Sigmoid colon (tissue), 3 donors: ENCODE results near the gene LIMA1.

Experiments used
- POLR2A ChIP-seq, 2 donors: fragments of 450-650 bp; IDR thresholded peaks; one replicate each; pipeline ENCODE4 v1.6.1; 2016; ENCODE audit warnings: antibody characterized with exemption in 2 of 2, mild to moderate bottlenecking in 2 of 2, moderate library complexity in 2 of 2
- TF ChIP-seq, protein P1 (sequence below), 4 experiments: fragments of 450-650 bp in 3 of 4; fragments of 200-600 bp in 1 of 4; IDR thresholded peaks; one replicate each; pipeline ENCODE4 v1.5.1; 2016 to 2019; ENCODE audit warnings: antibody characterized with exemption in 4 of 4, mild to moderate bottlenecking in 3 of 4, moderate library complexity in 2 of 4

DNA sequence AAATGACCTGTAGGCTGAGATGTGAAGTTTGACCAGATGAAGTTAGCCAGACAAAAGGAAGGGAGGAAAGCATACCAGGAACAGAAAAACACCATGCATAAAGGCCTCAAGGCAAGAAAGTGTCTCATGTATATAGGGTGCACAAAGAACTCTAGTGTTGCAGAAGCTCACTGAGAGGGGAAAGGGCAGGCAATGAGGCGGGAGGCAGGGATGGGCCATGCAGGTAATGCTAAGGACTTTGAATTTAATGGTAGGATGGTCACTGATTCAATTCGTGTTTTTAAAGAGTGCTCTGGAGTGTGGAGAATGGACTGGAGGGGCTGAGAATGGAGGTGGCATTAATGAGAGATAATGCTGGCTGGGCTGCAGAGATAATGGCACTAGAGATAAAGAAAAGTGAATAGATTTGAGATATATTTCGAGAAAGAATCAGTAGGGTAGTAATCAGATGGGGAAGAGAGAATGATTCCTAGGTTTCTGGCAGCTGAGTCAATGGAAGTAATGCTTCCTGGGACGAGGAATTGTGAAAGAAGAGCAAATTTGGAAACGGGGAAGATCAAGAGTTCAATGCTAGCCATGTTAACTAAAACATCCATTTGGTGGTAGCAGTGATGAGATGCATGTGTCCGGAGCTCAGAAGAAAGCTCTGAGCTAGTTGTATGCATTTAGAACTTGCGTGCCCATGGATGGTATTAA, 43.1 kb downstream of the LIMA1 start:
- TF ChIP-seq, protein P1, sequence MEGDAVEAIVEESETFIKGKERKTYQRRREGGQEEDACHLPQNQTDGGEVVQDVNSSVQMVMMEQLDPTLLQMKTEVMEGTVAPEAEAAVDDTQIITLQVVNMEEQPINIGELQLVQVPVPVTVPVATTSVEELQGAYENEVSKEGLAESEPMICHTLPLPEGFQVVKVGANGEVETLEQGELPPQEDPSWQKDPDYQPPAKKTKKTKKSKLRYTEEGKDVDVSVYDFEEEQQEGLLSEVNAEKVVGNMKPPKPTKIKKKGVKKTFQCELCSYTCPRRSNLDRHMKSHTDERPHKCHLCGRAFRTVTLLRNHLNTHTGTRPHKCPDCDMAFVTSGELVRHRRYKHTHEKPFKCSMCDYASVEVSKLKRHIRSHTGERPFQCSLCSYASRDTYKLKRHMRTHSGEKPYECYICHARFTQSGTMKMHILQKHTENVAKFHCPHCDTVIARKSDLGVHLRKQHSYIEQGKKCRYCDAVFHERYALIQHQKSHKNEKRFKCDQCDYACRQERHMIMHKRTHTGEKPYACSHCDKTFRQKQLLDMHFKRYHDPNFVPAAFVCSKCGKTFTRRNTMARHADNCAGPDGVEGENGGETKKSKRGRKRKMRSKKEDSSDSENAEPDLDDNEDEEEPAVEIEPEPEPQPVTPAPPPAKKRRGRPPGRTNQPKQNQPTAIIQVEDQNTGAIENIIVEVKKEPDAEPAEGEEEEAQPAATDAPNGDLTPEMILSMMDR (IDR thresholded peaks at IDR 0.05) = no peak
- no peak for TF ChIP-seq POLR2A (IDR thresholded peaks at IDR 0.05)
